Measurements from ENCODE around the gene INTS6. TPM values are rescaled to one million over a fixed set of nuclear protein-coding genes. Genes with fewer than 3 reads are reported as not detected.

Gene INTS6
- total RNA-seq, 4 donors from 2014 or later: 25.1 to 42.2 (median 31.8) TPM

- Histone ChIP-seq H3K9me3 (no peaks in the 10 kb centered on the region), H3K4me3 (no peak overlapping the region), H3K27ac (no peak overlapping the region), H3K4me1 (no peaks in the 10 kb centered on the region), H3K36me3 (no peaks in the 10 kb centered on the region), H3K27me3 (no peaks in the 10 kb centered on the region)
- TF ChIP-seq POLR2A (IDR thresholded peaks at IDR 0.05): no peak
- no peak for DNase-seq
- intact Hi-C loops (cut with DNase I): no loop called here
Observed at GRCh38 chr13:51333421-51333820, 119.4 kb downstream of the INTS6 start.

GRCh38 chr13:51332566-51333361 lies 120.1 kb downstream of the INTS6 start:
- intact Hi-C loops (cut with DNase I): no loop called here
- no peaks in the 10 kb centered on the region for H3K4me1 ChIP-seq
- H3K9me3 ChIP-seq: no peaks in the 10 kb centered on the region
- H3K4me3 ChIP-seq: no peak overlapping the region
- DNase-seq: no peak
- no peak overlapping the region for H3K27ac ChIP-seq
- no peaks in the 10 kb centered on the region for H3K36me3 ChIP-seq
- no peaks in the 10 kb centered on the region for H3K27me3 ChIP-seq
- WGBS, 2 donors: 56 to 71% methylated on average over 2 of the region's 2 CpGs
- TF ChIP-seq POLR2A (IDR thresholded peaks at IDR 0.05): no peak
- no peak for TF ChIP-seq CTCF (IDR thresholded peaks at IDR 0.05)

GRCh38 chr13:51331354-51331861 lies 121.4 kb downstream of the INTS6 start:
- no peaks in the 10 kb centered on the region for H3K4me1 ChIP-seq
- H3K4me3 ChIP-seq: no peak overlapping the region
- H3K27me3 ChIP-seq: no peaks in the 10 kb centered on the region
- H3K36me3 ChIP-seq: no peaks in the 10 kb centered on the region
- no peak for TF ChIP-seq CTCF (IDR thresholded peaks at IDR 0.05)
- no peak overlapping the region for H3K27ac ChIP-seq
- H3K9me3 ChIP-seq: no peaks in the 10 kb centered on the region
- DNase-seq: no peak
- intact Hi-C loops (cut with DNase I): no loop called here
- WGBS, 2 donors: 59 to 61% methylated on average over 3 to 6 of the region's 6 CpGs

GRCh38 chr13:51330791-51331190 lies 122.0 kb downstream of the INTS6 start:
- TF ChIP-seq CTCF (IDR thresholded peaks at IDR 0.05) (no peak), POLR2A (IDR thresholded peaks at IDR 0.05) (no peak)
- 55 to 75% methylated on average over 3 of the region's 3 CpGs for WGBS, 2 donors
- Histone ChIP-seq H3K27me3 (no peaks in the 10 kb centered on the region), H3K4me1 (no peaks in the 10 kb centered on the region), H3K36me3 (no peaks in the 10 kb centered on the region), H3K4me3 (no peak overlapping the region), H3K27ac (no peak overlapping the region), H3K9me3 (no peaks in the 10 kb centered on the region)
- intact Hi-C loops (cut with DNase I): no loop called here
- DNase-seq: no peak

GRCh38 chr13:51329606-51330005 lies 123.2 kb downstream of the INTS6 start:
- WGBS, 2 donors: 84 to 85% methylated on average over 2 to 3 of the region's 3 CpGs
- DNase-seq: no peak
- TF ChIP-seq CTCF (IDR thresholded peaks at IDR 0.05) (no peak), POLR2A (IDR thresholded peaks at IDR 0.05) (no peak)
- Histone ChIP-seq H3K27ac (no peak overlapping the region), H3K4me1 (no peaks in the 10 kb centered on the region), H3K4me3 (no peak overlapping the region), H3K36me3 (no peaks in the 10 kb centered on the region), H3K27me3 (no peaks in the 10 kb centered on the region), H3K9me3 (no peaks in the 10 kb centered on the region)
- intact Hi-C loops (cut with DNase I): no loop called here
